Activated CD4-positive, alpha-beta memory T cell treated with anti-CD3 and anti-CD28 coated beads for 36 hours (primary cell): ENCODE data around the gene CELF5. TPM values are rescaled to one million over a fixed set of nuclear protein-coding genes. Genes with fewer than 3 reads are reported as not detected.
"Not testable (repeated sequence)": the region's sequence is repeated elsewhere in the genome, so short reads cannot be mapped to it uniquely, and the experiment has no call there.

Experiments used
- CTCF ChIA-PET: fragments of 350-600 bp; sonication (Branson Sonifier 250); formaldehyde crosslinking; loops from one replicate; lab custom pipeline; 2021; ENCODE audit warnings: antibody characterized with exemption, inconsistent platforms; lab: Charles Lee
- POLR2A ChIA-PET: fragments of 350-600 bp; sonication (Branson Sonifier 250); formaldehyde crosslinking; loops from one replicate; lab custom pipeline; 2021; ENCODE audit warnings: antibody characterized with exemption; lab: Charles Lee
- DNase-seq: peaks from one replicate; pipeline ENCODE4 v3.0.0-alpha.2; 2020
- H3K27ac Mint-ChIP-seq: one replicate; pipeline ENCODE4 v1.8.0; 2021; ENCODE audit warnings: mixed read lengths
- H3K27me3 Mint-ChIP-seq: one replicate; pipeline ENCODE4 v1.8.0; 2021; ENCODE audit warnings: mixed read lengths
- H3K36me3 Mint-ChIP-seq: one replicate; pipeline ENCODE4 v1.8.0; 2021; ENCODE audit warnings: mixed read lengths
- H3K4me1 Mint-ChIP-seq: one replicate; pipeline ENCODE4 v1.8.0; 2021; ENCODE audit warnings: low read depth, mixed read lengths
- H3K4me3 Mint-ChIP-seq: one replicate; pipeline ENCODE4 v1.8.0; 2021; ENCODE audit warnings: mild to moderate bottlenecking, mixed read lengths
- H3K9me3 Mint-ChIP-seq: one replicate; pipeline ENCODE4 v1.8.0; 2021; ENCODE audit warnings: mixed read lengths
- intact Hi-C: fragments of 100-400 bp; cut with micrococcal nuclease; formaldehyde crosslinking; loops from one replicate; pipeline ENCODE4 v1.15.1; 2023
- total RNA-seq, 2 experiments: library from RNA; stranded (reverse); gene quantifications; one replicate each; pipeline ENCODE4 v1.2.3, GENCODE V29; 2021

Gene CELF5
- total RNA-seq, 2 experiments from 2014 or later: 0.14 TPM; not detected in 1

DNA sequence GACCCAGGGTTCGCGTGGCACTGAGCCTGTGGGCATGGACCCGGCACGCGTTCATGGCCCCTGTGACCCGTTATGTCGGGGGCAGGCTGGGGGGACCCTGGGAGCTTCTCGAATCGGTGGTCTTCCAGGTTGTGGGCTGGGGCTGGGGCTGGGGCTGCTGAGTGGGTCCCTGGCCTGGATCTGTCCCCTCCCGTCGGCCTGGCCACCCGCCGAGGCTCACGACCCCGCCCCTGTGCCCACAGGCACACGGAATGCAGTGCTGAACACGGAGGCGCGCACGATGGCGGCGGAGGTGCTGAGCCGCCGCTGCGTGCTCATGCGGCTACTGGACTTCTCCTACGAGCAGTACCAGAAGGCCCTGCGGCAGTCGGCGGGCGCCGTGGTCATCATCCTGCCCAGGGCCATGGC lies 32.2 kb upstream of the CELF5 start:
- H3K36me3 Mint-ChIP-seq: peaks cover 12% of the 10 kb centered on the region
- ChIA-PET CTCF (no interaction called here), POLR2A (no interaction called here)
- no peak for DNase-seq
- H3K9me3 Mint-ChIP-seq: no peaks in the 10 kb centered on the region
- H3K27me3 Mint-ChIP-seq: no peaks in the 10 kb centered on the region
- H3K4me1 Mint-ChIP-seq: peaks cover 24% of the 10 kb centered on the region
- H3K27ac Mint-ChIP-seq: no peak overlapping the region
- H3K4me3 Mint-ChIP-seq: no peak overlapping the region
- intact Hi-C loops: no loop called here

DNA sequence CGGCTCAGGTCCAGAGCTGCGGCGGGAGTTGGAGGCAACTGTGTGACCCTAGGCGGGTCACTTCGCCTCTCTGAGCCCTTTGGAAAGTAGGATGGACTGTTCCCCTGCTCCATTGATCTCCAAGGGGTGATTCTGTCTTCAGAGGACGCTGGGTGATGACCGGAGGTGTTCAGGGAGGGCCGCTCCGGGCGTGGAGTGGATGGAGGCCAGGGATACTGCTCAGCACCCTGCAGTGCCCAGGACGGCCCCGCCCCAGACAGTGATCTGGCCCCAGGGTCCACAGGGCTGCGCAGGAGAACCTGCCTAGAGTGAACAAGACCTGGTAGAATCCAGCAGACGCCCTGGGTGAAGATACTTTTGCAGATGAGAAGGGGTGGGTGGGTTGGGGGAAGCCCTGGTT lies 31.8 kb upstream of the CELF5 start:
- Mint-ChIP-seq H3K4me3 (no peak overlapping the region), H3K27ac (no peak overlapping the region), H3K36me3 (peaks cover 12% of the 10 kb centered on the region), H3K9me3 (no peaks in the 10 kb centered on the region), H3K4me1 (peaks cover 19% of the 10 kb centered on the region), H3K27me3 (no peaks in the 10 kb centered on the region)
- intact Hi-C loops: no loop called here
- CTCF ChIA-PET: no interaction called here
- DNase-seq: no peak
- POLR2A ChIA-PET: no interaction called here

DNA sequence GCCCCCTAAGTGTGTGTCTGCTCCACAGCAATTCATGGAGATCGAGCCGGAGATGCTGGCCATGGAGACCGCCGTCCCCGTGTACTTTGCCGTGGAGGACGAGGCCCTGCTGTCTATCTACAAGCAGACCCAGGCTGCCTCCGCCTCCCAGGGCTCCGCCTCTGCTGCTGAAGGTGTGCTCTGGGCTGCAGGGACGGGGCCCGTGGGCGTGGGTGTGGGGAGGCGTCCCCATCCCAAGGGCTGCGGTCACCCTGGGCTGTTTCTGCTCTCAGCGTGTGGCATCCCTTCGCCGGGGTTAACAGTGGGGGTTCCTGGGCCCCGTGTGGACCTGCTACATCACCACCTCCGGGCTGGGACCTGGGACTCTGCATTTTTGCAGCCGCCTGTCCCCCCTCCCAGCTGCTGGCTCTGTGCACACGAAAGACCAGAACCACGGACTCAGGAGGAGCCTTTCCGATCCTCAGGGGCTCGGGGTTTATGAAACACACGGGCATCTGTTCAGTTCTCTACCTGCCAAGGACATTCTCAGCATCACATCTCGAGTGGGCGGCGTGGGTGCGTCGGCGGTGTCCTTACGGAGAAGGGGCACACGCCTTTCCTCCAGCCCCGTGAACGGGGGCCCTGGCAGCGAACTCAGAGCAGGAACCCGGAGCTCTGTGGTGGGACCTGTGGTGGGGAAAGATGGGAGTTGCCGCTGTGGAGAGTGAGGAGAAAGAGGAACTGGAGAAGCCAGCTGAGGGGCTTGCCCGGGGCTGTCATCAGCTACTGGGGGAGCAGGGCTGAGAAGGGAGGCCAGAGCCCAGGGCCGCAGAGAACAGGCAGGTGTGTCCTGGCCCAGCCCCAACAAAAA lies 31.0 kb upstream of the CELF5 start:
- POLR2A ChIA-PET: no interaction called here

DNA sequence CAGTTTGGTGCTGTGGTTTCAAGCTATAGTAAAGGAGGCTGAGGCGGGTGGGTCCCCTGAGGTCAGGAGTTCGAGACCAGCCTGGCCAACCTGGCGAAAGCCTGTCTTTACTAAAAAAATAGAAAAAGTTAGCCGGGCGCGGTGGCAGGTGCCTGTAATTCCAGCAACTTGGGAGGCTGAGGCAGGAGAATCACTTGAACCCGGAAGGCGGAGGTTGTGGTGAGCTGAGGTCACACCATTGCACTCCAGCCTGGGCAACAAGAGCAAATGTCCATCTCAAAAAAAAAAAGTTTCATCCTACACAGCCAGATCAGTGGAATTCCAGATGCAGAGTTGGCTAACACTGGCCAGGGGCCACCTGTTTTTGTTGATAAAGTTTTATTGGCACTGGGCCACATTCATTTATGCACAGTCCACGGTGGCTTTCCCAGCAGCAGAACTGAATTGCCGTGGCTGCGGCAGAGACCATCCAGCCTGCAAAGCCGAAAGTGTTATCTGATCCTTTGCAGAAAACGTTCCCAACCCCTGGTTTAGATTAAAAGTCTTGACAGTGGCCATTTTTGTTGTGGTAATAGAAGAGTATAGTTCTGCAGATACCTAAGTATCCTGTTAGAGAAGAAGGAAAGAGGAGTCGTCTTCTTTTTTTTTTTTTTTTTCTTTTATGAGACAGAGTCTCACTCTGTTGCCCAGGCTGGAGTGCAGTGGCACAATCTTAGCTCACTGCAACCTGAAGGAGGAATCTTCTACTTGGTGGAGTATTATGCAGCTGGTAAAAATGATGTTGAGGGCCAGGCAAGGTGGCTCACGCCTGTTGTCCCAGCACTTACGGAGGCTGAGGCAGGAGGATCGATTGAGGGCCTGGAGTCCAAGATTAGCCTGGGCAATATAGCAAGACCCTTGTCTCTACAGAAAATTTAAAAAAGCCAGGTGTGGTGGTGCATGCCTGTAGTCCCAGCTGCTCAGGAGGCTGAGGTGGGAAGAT lies 30.1 kb upstream of the CELF5 start:
- Mint-ChIP-seq H3K27me3 (no peaks in the 10 kb centered on the region), H3K27ac (no peak overlapping the region), H3K9me3 (no peaks in the 10 kb centered on the region), H3K4me3 (no peak overlapping the region), H3K4me1 (peaks cover 2% of the 10 kb centered on the region), H3K36me3 (peaks cover 12% of the 10 kb centered on the region)
- ChIA-PET POLR2A (no interaction called here), CTCF (no interaction called here)
- intact Hi-C loops: no loop called here
- no peak for DNase-seq

More for the DNA sequence above, 31.0 kb upstream of the CELF5 start:
- Mint-ChIP-seq H3K27me3 (no peaks in the 10 kb centered on the region), H3K27ac (no peak overlapping the region), H3K36me3 (peaks cover 12% of the 10 kb centered on the region), H3K4me1 (peaks cover 11% of the 10 kb centered on the region), H3K9me3 (no peaks in the 10 kb centered on the region), H3K4me3 (no peak overlapping the region)
- CTCF ChIA-PET: no interaction called here
- intact Hi-C loops: no loop called here
- DNase-seq: no peak

DNA sequence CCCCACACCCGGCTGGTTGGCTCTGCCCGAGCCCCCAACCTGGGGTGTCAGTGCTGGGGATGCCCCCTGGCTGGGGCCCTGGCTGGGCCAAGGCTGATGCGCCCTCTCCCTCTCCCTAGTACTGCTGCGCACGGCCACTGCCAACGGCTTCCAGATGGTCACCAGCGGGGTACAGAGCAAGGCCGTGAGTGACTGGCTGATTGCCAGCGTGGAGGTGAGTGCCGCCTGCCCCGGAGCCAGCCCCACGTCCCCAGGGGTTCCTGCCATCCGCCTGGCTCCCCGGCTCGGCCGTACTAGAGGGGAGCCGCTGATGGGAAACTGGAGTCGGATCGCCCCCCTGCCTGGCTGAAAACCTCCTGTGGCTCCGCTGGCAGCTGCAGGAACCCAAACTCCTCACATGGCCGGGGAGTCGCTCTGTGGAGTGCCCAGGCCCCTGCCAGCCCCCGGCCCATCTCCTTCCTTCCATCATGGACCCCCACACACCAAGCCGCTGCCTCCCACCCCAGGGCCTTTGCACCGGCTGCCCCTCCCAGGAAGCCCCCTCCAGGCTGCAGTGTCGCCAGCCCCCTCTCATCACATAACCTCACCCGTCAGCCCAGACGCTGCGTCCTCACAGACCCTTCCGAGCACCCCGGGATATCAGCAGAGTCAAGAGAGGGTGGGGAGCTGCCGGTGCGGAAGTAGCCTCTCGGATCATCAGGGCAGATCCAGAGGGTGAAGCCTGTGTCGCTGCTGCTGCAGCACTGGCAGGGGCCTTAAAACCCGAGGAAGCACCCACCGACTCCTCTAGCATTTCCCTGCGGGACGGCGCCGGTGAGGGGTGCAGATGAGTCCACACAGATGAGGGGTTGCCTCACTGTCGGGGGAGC lies 28.2 kb upstream of the CELF5 start:
- ChIA-PET CTCF (no interaction called here), POLR2A (no interaction called here)
- peaks cover 13% of the 10 kb centered on the region for H3K36me3 Mint-ChIP-seq
- intact Hi-C loops: no loop called here
- no peaks in the 10 kb centered on the region for H3K9me3 Mint-ChIP-seq
- no peaks in the 10 kb centered on the region for H3K4me1 Mint-ChIP-seq
- DNase-seq: no peak
- H3K27me3 Mint-ChIP-seq: no peaks in the 10 kb centered on the region
- H3K27ac Mint-ChIP-seq: no peak overlapping the region
- no peak overlapping the region for H3K4me3 Mint-ChIP-seq

DNA sequence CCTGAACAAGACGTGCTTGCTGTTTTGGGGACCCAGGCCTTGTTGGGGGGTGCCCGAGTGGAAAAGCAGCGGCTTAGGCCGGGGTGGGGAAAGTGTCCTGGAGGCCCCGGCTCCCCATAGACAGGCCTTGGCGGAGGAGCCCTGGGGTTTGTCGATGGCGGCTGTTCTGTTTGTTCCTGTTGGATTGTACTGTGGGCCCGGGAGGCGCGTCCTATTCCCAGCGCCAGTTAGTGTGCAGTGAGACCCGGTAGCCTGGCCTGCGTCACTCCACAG lies 27.6 kb upstream of the CELF5 start:
- no peaks in the 10 kb centered on the region for H3K4me1 Mint-ChIP-seq
- intact Hi-C loops: no loop called here
- H3K27ac Mint-ChIP-seq: no peak overlapping the region
- ChIA-PET CTCF (no interaction called here), POLR2A (no interaction called here)
- H3K9me3 Mint-ChIP-seq: no peaks in the 10 kb centered on the region
- H3K27me3 Mint-ChIP-seq: no peaks in the 10 kb centered on the region
- H3K4me3 Mint-ChIP-seq: no peak overlapping the region
- H3K36me3 Mint-ChIP-seq: peaks cover 13% of the 10 kb centered on the region
- no peak for DNase-seq

DNA sequence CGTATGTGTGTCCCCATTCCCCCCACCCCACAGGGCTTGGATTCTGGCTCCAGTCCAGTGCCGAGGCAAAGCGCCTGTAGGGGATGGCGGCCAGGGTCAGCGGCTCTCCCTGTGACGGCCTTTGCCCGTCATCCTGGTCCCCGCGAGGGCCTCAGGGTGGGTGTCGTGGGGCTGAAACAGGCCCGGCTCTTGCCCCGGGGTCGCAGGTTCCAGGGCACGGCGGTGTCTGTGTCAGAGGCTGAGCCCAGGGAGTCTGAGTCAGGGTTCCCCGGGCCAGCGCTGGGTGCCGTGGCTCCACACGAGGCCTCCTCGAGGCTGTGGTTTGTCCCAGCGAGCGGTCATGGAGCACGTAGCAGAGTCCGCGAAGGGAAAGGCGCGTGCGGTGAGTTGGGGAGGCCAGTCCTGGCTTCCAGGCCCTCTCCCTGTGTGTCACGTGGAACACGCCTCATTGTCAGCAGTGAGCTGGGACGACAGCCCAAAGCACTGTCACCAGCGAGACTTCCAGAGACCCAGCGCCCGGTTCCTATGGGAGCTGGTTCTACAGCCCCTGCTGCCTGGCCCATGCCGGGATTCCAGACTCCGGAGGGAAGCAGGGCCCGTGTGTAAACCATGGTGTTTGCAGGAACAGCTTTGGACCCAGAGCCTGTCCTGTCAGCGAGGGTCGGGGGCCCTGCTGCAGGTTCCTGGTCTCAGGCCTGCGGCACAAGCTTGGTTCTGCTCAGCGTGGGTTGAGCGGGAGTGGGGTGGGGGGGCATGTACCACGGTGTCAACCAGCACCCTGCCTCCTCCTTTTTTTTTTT lies 25.4 kb upstream of the CELF5 start:
- ChIA-PET CTCF (no interaction called here), POLR2A (no interaction called here)
- H3K4me3 Mint-ChIP-seq: no peak overlapping the region
- H3K27me3 Mint-ChIP-seq: no peaks in the 10 kb centered on the region
- H3K9me3 Mint-ChIP-seq: no peaks in the 10 kb centered on the region
- intact Hi-C loops: no loop called here
- no peak for DNase-seq
- H3K4me1 Mint-ChIP-seq: no peaks in the 10 kb centered on the region
- no peak overlapping the region for H3K27ac Mint-ChIP-seq
- H3K36me3 Mint-ChIP-seq: peaks cover 10% of the 10 kb centered on the region

DNA sequence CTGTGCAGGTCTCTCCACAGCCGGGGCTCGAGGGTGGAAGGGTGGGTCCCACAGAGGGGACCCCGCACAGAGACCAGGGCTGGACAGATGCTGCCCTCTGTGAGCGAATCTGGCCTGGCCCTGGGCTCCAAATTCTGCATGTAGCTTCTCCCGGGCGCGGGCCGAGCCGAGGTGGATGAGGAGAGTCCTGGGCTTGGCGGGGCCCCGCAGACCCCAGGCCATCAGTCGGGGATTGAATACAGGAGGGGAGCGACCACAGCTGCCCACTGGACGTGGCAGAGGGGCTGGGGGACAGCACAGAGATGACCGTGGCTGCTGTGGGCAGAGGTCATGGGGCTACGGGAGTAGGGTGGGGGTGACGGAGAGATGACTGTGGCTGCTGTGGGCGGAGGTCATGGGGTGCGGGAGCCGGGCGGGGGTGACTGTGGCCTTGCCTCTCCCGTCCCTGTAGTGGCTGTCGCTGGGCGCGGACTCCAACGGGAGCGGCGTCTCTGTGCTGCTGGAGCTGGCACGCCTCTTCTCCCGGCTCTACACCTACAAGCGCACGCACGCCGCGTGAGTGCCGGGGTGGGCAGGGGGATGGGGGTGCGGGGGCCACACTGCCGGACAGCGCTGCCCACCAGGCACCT lies 23.3 kb upstream of the CELF5 start:
- CTCF ChIA-PET: no interaction called here
- intact Hi-C loops: no loop called here
- no peak for DNase-seq
- H3K4me3 Mint-ChIP-seq: no peak overlapping the region
- no peaks in the 10 kb centered on the region for H3K27me3 Mint-ChIP-seq
- POLR2A ChIA-PET: no interaction called here
- no peaks in the 10 kb centered on the region for H3K9me3 Mint-ChIP-seq
- H3K27ac Mint-ChIP-seq: no peak overlapping the region
- H3K4me1 Mint-ChIP-seq: no peaks in the 10 kb centered on the region
- H3K36me3 Mint-ChIP-seq: peaks cover 3% of the 10 kb centered on the region

DNA sequence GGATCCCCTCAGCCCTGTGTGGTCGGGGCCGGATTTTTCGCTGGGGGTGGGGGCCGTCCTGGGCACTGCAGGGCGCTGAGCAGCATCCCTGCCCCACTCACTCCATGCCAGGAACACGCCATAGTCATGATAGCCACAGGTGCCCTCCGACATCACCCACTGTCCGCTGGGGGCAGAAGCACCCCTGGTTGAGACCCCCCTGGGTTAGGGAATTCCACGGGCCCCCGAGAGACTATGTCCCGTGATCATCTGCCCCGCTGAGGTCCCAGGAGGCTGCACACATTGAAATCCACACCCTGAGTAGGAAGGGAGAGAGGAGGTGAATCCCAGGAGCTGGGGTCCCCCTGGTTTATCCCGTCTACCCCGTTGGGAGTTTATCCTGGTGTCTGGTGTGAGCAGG lies 22.6 kb upstream of the CELF5 start:
- ChIA-PET POLR2A (no interaction called here), CTCF (no interaction called here)
- H3K4me3 Mint-ChIP-seq: no peak overlapping the region
- H3K27ac Mint-ChIP-seq: no peak overlapping the region
- H3K36me3 Mint-ChIP-seq: peaks cover 3% of the 10 kb centered on the region
- H3K4me1 Mint-ChIP-seq: no peaks in the 10 kb centered on the region
- no peaks in the 10 kb centered on the region for H3K27me3 Mint-ChIP-seq
- intact Hi-C loops: no loop called here
- no peaks in the 10 kb centered on the region for H3K9me3 Mint-ChIP-seq
- DNase-seq: no peak

DNA sequence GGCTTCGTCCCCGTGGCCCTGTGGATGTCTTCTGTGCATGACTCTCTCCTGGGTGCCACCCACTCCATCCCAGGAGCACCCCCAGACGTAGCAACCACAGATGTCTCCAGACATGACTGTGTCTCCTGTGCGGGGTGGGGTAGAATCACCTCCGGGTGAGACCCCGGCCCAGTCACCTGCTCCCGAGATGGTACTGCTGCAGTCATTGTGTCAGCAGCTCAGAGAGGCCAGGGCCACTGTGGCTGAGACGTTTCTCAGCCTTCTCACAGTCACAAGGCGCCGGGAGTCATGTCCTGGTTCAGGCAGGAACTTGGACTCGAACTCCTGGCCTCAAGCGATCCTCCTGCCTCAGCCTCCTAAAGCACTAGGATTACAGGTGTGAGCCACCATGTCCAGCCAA lies 22.1 kb upstream of the CELF5 start:
- no peak for DNase-seq
- CTCF ChIA-PET: no interaction called here
- no peaks in the 10 kb centered on the region for H3K9me3 Mint-ChIP-seq

DNA sequence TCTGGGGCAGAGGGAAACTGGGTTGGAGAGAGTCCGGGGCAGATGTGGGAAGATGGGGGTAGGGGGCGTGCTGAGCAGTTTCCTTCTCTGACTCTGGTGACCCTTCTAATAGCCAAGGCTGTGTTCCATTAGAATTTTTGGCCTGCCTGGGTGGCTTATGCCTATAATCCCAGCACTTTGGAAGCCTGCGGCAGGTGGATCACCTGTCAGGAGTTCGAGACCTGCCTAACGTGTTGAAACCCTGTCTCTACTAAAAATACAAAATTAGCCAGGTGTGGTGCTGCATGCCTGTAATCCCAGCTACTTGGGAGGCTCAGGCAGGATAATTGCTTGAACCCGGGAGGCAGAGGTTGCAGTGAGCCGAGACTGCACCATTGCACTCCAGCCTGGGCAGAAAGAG lies 21.6 kb upstream of the CELF5 start:
- intact Hi-C loops, H3K27me3 Mint-ChIP-seq, H3K4me3 Mint-ChIP-seq, H3K4me1 Mint-ChIP-seq, H3K9me3 Mint-ChIP-seq, H3K27ac Mint-ChIP-seq, POLR2A ChIA-PET, CTCF ChIA-PET, H3K36me3 Mint-ChIP-seq, DNase-seq: not testable (repeated sequence)

More for the DNA sequence above, 22.1 kb upstream of the CELF5 start:
- Mint-ChIP-seq H3K4me3 (no peak overlapping the region), H3K27ac (no peak overlapping the region), H3K36me3 (peaks cover 3% of the 10 kb centered on the region), H3K27me3 (no peaks in the 10 kb centered on the region), H3K4me1 (no peaks in the 10 kb centered on the region)
- POLR2A ChIA-PET: no interaction called here
- intact Hi-C loops: no loop called here
